LoVo (cell line): ENCODE results near the gene OR6Y1.

Experiments
- DNase-seq: peaks from one replicate; pipeline ENCODE4 v3.0.0-alpha.2; 2016; ENCODE audit warnings: low spot score

The OR6Y1 gene

GRCh38 chr1:158554352-158554751 is at the start of gene OR6Y1:
Gene OR6Y1, minus strand, starts transcription at chr1:158554405. Its CDS starts 6,300 bp downstream, at chr1:158548105.
- DNase-seq: no peak

- no peak for DNase-seq
Measured at GRCh38 chr1:158600735-158601134, 46.5 kb upstream of the OR6Y1 start.

GRCh38 chr1:158586942-158587341 is 32.7 kb upstream of the OR6Y1 start:
- DNase-seq: no peak

GRCh38 chr1:158583962-158584361 is 29.8 kb upstream of the OR6Y1 start:
- no peak for DNase-seq

- DNase-seq: no peak
Measured at GRCh38 chr1:158579733-158580132, 25.5 kb upstream of the OR6Y1 start, which contains the start of gene OR10X1. Gene OR10X1, minus strand, starts transcription at chr1:158579899. Its CDS starts 0 bp downstream, at chr1:158579899.

GRCh38 chr1:158577561-158577960 is 23.4 kb upstream of the OR6Y1 start:
- DNase-seq: no peak

GRCh38 chr1:158572226-158572625 is 18.0 kb upstream of the OR6Y1 start:
- DNase-seq: no peak

- no peak for DNase-seq
Measured at GRCh38 chr1:158570480-158570879, 16.3 kb upstream of the OR6Y1 start, which contains the start of gene OR6P1. Gene OR6P1, minus strand, starts transcription at chr1:158570580. Its CDS starts 6,976 bp downstream, at chr1:158563604.

GRCh38 chr1:158564608-158565007 is 10.4 kb upstream of the OR6Y1 start:
- no peak for DNase-seq

GRCh38 chr1:158563853-158564252 is 9.6 kb upstream of the OR6Y1 start:
- no peak for DNase-seq

- no peak for DNase-seq
Measured at GRCh38 chr1:158559696-158560095, 5.5 kb upstream of the OR6Y1 start.

GRCh38 chr1:158552296-158552695 is 1.9 kb downstream of the OR6Y1 start:
- no peak for DNase-seq

- no peak for DNase-seq
Measured at GRCh38 chr1:158547533-158547932, 6.7 kb downstream of the OR6Y1 start.

- no peak for DNase-seq
Measured at GRCh38 chr1:158537609-158538008, 16.6 kb downstream of the OR6Y1 start.

- no peak for DNase-seq
Measured at GRCh38 chr1:158534496-158534895, 19.7 kb downstream of the OR6Y1 start.

- DNase-seq: peak; percentile 55
Measured at GRCh38 chr1:158527190-158527815, 26.9 kb downstream of the OR6Y1 start.

GRCh38 chr1:158521666-158522058 is 32.5 kb downstream of the OR6Y1 start:
- no peak for DNase-seq

- no peak for DNase-seq
Measured at GRCh38 chr1:158520955-158521665, 33.1 kb downstream of the OR6Y1 start.

- no peak for DNase-seq
Measured at GRCh38 chr1:158520021-158520420, 34.2 kb downstream of the OR6Y1 start.

GRCh38 chr1:158516966-158517365 is 37.2 kb downstream of the OR6Y1 start:
- no peak for DNase-seq

- DNase-seq: no peak
Measured at GRCh38 chr1:158509471-158510156, 44.6 kb downstream of the OR6Y1 start.

- DNase-seq: no peak
Measured at GRCh38 chr1:158507511-158507910, 46.7 kb downstream of the OR6Y1 start.
